ENCODE data around the gene AGL. TPM values are rescaled to one million over a fixed set of nuclear protein-coding genes. Genes with fewer than 3 reads are reported as not detected.

Gene AGL
- total and polyA plus RNA-seq, 2 of the 8 experiments (the other 6 are each of a cell fraction or from before 2014, with no cell fraction given): 2.7 to 19.2 TPM

GRCh38 chr1:99849744-99850458 lies at the start of gene AGL (continued):
- TF ChIP-seq, protein P1, sequence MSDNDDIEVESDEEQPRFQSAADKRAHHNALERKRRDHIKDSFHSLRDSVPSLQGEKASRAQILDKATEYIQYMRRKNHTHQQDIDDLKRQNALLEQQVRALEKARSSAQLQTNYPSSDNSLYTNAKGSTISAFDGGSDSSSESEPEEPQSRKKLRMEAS (IDR thresholded peaks at IDR 0.05): peak; percentile 5; the same call in 1 of the 2 replicates
- TF ChIP-seq POLR2A (IDR thresholded peaks at IDR 0.05; ENCODE audit: control extremely low read depth in 1 of 2, low read depth in 2 of 2, low read length in 2 of 2) (peak; percentile 71 to 94), BCL11A (IDR thresholded peaks at IDR 0.05; ENCODE audit: low read depth in 2 of 2, low read length in 2 of 2) (no peak), CHD1 (IDR thresholded peaks at IDR 0.05; ENCODE audit: low read depth, low read length) (no peak), POU5F1 (IDR thresholded peaks at IDR 0.05; ENCODE audit: low read depth, low read length) (no peak), TCF12 (IDR thresholded peaks at IDR 0.05; ENCODE audit: low read depth, low read length) (no peak), E2F6 (IDR thresholded peaks at IDR 0.05) (peak; percentile 71), ZNF274 (IDR thresholded peaks at IDR 0.05; ENCODE audit: borderline replicate concordance, extremely low read depth, low read length) (no peak), RBBP5 (IDR thresholded peaks at IDR 0.05; ENCODE audit: borderline replicate concordance, low read depth, low read length) (peak; percentile 100)
- TF ChIP-seq, protein P2, sequence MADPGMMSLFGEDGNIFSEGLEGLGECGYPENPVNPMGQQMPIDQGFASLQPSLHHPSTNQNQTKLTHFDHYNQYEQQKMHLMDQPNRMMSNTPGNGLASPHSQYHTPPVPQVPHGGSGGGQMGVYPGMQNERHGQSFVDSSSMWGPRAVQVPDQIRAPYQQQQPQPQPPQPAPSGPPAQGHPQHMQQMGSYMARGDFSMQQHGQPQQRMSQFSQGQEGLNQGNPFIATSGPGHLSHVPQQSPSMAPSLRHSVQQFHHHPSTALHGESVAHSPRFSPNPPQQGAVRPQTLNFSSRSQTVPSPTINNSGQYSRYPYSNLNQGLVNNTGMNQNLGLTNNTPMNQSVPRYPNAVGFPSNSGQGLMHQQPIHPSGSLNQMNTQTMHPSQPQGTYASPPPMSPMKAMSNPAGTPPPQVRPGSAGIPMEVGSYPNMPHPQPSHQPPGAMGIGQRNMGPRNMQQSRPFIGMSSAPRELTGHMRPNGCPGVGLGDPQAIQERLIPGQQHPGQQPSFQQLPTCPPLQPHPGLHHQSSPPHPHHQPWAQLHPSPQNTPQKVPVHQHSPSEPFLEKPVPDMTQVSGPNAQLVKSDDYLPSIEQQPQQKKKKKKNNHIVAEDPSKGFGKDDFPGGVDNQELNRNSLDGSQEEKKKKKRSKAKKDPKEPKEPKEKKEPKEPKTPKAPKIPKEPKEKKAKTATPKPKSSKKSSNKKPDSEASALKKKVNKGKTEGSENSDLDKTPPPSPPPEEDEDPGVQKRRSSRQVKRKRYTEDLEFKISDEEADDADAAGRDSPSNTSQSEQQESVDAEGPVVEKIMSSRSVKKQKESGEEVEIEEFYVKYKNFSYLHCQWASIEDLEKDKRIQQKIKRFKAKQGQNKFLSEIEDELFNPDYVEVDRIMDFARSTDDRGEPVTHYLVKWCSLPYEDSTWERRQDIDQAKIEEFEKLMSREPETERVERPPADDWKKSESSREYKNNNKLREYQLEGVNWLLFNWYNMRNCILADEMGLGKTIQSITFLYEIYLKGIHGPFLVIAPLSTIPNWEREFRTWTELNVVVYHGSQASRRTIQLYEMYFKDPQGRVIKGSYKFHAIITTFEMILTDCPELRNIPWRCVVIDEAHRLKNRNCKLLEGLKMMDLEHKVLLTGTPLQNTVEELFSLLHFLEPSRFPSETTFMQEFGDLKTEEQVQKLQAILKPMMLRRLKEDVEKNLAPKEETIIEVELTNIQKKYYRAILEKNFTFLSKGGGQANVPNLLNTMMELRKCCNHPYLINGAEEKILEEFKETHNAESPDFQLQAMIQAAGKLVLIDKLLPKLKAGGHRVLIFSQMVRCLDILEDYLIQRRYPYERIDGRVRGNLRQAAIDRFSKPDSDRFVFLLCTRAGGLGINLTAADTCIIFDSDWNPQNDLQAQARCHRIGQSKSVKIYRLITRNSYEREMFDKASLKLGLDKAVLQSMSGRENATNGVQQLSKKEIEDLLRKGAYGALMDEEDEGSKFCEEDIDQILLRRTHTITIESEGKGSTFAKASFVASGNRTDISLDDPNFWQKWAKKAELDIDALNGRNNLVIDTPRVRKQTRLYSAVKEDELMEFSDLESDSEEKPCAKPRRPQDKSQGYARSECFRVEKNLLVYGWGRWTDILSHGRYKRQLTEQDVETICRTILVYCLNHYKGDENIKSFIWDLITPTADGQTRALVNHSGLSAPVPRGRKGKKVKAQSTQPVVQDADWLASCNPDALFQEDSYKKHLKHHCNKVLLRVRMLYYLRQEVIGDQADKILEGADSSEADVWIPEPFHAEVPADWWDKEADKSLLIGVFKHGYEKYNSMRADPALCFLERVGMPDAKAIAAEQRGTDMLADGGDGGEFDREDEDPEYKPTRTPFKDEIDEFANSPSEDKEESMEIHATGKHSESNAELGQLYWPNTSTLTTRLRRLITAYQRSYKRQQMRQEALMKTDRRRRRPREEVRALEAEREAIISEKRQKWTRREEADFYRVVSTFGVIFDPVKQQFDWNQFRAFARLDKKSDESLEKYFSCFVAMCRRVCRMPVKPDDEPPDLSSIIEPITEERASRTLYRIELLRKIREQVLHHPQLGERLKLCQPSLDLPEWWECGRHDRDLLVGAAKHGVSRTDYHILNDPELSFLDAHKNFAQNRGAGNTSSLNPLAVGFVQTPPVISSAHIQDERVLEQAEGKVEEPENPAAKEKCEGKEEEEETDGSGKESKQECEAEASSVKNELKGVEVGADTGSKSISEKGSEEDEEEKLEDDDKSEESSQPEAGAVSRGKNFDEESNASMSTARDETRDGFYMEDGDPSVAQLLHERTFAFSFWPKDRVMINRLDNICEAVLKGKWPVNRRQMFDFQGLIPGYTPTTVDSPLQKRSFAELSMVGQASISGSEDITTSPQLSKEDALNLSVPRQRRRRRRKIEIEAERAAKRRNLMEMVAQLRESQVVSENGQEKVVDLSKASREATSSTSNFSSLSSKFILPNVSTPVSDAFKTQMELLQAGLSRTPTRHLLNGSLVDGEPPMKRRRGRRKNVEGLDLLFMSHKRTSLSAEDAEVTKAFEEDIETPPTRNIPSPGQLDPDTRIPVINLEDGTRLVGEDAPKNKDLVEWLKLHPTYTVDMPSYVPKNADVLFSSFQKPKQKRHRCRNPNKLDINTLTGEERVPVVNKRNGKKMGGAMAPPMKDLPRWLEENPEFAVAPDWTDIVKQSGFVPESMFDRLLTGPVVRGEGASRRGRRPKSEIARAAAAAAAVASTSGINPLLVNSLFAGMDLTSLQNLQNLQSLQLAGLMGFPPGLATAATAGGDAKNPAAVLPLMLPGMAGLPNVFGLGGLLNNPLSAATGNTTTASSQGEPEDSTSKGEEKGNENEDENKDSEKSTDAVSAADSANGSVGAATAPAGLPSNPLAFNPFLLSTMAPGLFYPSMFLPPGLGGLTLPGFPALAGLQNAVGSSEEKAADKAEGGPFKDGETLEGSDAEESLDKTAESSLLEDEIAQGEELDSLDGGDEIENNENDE (IDR thresholded peaks at IDR 0.05; ENCODE audit: insufficient replicate concordance, low read length): no peak
